ENCODE measurements around the gene L3MBTL1. TPM values are rescaled to one million over a fixed set of nuclear protein-coding genes. Genes with fewer than 3 reads are reported as not detected.

Gene L3MBTL1
- total RNA-seq, 3 donors from 2014 or later, result 6.4 to 13.1 (median 10.7) TPM

DNA sequence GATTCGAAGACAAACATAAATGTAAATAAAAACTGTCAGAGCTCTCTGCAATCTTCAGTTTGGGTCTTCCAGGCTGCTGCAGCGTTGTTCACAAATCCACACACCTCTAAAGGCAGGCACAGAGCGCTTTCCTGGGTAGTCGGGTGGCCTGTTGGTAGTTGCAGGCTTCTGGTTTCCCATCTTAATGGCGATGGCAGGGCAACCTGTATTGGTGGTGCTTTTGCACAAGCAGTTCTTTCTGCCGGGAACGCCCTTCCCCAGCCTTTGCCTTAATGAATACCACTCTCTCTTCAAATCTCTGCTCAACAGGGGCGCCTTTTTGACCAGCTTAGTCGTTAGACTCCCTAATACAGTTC is 82.5 kb downstream of the L3MBTL1 start:
- H3K4me3 ChIP-seq, result no peak overlapping the region
- ATAC-seq (peak; percentile 4), DNase-seq (peak in 2 of 3 donors; percentile 40 to 45)
- H3K36me3 ChIP-seq (ENCODE audit: low read depth), result no peaks in the 10 kb centered on the region
- TF ChIP-seq, protein P1, sequence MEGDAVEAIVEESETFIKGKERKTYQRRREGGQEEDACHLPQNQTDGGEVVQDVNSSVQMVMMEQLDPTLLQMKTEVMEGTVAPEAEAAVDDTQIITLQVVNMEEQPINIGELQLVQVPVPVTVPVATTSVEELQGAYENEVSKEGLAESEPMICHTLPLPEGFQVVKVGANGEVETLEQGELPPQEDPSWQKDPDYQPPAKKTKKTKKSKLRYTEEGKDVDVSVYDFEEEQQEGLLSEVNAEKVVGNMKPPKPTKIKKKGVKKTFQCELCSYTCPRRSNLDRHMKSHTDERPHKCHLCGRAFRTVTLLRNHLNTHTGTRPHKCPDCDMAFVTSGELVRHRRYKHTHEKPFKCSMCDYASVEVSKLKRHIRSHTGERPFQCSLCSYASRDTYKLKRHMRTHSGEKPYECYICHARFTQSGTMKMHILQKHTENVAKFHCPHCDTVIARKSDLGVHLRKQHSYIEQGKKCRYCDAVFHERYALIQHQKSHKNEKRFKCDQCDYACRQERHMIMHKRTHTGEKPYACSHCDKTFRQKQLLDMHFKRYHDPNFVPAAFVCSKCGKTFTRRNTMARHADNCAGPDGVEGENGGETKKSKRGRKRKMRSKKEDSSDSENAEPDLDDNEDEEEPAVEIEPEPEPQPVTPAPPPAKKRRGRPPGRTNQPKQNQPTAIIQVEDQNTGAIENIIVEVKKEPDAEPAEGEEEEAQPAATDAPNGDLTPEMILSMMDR (IDR thresholded peaks at IDR 0.05), result no peak
- H3K4me1 ChIP-seq (ENCODE audit: low read depth), result peaks cover 12% of the 10 kb centered on the region
- intact Hi-C loops (cut with DNase I, micrococcal nuclease), result no loop called here
- no peaks in the 10 kb centered on the region for H3K9me3 ChIP-seq

DNA sequence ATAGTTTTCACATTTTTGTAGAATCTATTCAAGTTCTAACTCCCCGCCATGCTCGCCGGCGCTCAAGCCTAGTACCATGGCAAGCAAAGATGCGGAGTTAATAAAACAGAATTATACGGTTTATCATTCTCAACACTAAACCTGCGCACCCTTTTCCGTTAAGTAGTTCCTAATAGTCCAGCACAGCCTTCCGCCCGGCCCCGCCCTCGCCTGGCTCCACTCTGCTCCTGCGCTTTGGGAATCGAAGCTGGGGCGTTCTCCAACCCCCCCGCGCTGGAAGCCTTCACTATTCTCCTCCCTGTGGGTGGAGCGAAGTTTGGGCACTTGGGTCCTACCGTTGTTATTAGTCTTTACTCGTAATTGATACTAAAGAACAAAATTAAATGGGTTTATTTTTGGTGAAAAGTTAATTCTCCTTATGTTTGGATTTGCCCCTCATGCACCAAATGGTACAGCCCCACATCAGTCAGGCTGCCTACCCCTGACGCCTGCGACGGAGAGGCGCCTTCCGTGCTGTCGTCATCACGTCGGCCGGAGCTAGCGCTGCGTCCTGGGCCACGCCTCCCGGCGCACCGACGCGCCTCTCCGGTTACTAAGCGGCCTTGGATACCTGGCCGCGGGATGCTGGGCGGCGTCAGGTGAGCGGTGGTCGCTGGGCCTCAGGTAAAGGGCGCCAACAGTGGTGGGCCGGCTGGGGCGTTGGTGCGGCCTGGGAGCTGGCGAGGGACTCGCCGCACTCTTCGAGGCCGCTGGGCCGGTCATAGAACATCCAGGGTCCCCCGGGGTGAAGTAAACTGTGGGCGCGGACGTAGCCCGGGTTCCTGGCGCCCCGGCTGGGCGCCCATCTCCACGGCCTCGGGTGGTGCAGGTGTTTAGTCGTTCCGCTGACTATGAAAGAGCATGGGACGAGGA is 83.2 kb downstream of the L3MBTL1 start, which contains the start of gene IFT52:
TSS of gene IFT52 (plus strand) at position 546 of the 912 bp plus-strand sequence. CDS start 3,762 bp downstream, outside the sequence.
- intact Hi-C loops (cut with DNase I, micrococcal nuclease), result no loop called here
- Histone ChIP-seq H3K36me3 (ENCODE audit: low read depth) (no peaks in the 10 kb centered on the region), H3K9me3 (no peaks in the 10 kb centered on the region), H3K4me1 (ENCODE audit: low read depth) (peaks cover 12% of the 10 kb centered on the region), H3K4me3 (peak within 1 kb of the TSS; percentile 52)
- TF ChIP-seq, protein P1 (IDR thresholded peaks at IDR 0.05), result no peak
- DNase-seq (peak; percentile 94 to 97 (median 96)), ATAC-seq (peak; percentile 99)

Other genes with a start within 250 kb of the L3MBTL1 start
- gene SRSF6, start 49.8 kb upstream of the L3MBTL1 start, total RNA-seq, result 100 to 1,000 TPM; 106 to 145 (median 108) TPM
- gene SGK2, start 51.3 kb downstream of the L3MBTL1 start, total RNA-seq, result 100 to 1,000 TPM in 2 of 3 donors, 10 to 100 TPM in 1; 60.4 to 207 (median 125) TPM
- 10 to 100 TPM; 19.5 to 24.1 (median 22.8) TPM for gene IFT52, start 83.2 kb downstream of the L3MBTL1 start, total RNA-seq
- 10 to 100 TPM in 1 of 3 donors, 1 to 10 TPM in 2; 1.9 to 19.5 (median 5.1) TPM for gene MYBL2, start 159.4 kb downstream of the L3MBTL1 start, total RNA-seq
- not detected for gene GTSF1L, start 219.3 kb downstream of the L3MBTL1 start, total RNA-seq